Measurements from ENCODE around the gene MPPED2.
"Not testable (repeated sequence)": the region's sequence is repeated elsewhere in the genome, so short reads cannot be mapped to it uniquely, and the experiment has no call there.

The MPPED2 gene

GRCh38 chr11:30579415-30580175 is 6.6 kb downstream of the MPPED2 start:
- no peak for DNase-seq (ENCODE audit: low read depth in 2 of 2)

DNA sequence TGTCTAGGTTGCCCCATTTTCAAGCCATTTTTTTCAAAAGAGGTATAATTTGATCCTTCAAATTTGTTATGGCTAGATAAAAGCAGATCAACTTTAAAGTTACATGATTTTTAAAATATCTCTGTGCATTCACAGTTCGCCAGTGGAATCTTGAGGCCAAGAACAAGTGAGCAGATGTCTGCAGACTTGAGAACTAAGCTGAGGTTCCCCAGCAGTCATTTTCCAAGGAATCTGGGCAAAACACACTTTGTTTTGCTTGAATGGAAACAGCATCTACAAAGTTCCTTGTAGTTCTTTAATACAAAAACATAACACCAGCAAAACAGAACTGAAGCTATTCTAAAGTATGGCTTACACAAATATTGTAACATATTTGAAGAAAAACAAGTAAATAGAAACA is 7.7 kb downstream of the MPPED2 start:
- no peak for DNase-seq (ENCODE audit: low read depth in 2 of 2)

GRCh38 chr11:30573951-30574350 is 12.2 kb downstream of the MPPED2 start:
- DNase-seq (ENCODE audit: low read depth in 2 of 2): no peak

- DNase-seq (ENCODE audit: low read depth in 2 of 2): no peak
Observed at GRCh38 chr11:30568931-30569330, 17.2 kb downstream of the MPPED2 start.

- DNase-seq (ENCODE audit: low read depth in 2 of 2): no peak
Observed at GRCh38 chr11:30567644-30568043, 18.5 kb downstream of the MPPED2 start.

- DNase-seq (ENCODE audit: low read depth in 2 of 2): no peak
Observed at GRCh38 chr11:30567120-30567519, 19.0 kb downstream of the MPPED2 start.

DNA sequence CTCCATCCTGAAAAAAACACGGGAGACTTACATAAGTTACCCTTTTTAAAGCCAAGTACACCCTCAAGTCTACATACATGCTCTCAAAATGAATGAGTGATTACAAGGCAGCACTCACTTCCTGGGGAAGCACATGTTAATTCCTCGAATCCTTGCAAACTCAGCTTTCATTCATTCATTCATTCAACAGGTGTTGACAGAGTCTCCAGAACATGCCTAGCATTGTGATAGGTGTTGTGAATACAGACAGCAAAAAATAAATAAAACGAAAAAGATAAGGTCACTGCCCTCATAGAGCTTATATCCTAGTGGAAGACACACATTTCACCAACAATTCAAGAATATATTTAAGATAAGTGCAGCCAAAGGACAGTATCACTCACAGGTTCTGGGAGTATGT is 19.7 kb downstream of the MPPED2 start:
- no peak for DNase-seq (ENCODE audit: low read depth in 2 of 2)

GRCh38 chr11:30565027-30565426 is 21.1 kb downstream of the MPPED2 start:
- DNase-seq (ENCODE audit: low read depth in 2 of 2): no peak

DNA sequence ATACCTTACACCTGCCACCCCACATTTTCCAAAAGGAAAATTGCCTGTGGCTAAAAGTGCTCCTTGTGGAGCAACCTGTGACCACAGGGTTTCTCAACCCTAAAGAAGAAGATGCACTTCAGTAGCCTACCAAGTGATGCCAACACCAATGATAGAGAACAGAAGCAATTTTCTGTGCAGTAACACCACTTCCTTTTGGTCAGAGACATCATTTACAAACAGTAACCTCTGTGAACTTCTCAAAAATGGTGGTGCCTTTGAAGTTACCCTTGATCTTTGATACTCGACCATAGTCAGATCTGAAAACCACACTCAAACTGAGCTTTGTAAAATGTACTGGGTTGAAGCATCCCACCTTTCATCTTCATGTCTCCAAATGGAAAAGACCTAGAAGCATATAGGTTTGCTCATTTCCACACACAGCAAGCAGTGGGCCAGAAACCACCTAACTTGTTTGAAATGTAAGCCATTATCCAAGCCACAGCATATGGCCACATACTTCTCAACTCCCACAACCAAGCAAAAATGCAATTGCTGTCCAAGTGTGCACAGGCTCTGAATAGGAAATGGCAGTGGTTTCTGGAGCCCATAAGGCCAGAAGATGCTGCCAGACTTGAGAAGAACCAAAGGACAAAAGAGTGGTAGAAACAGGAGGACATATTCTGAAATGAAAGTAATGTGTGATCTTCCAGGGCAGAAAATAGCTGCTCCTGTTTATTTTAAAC is 24.3 kb downstream of the MPPED2 start:
- DNase-seq (ENCODE audit: low read depth in 2 of 2): no peak

DNA sequence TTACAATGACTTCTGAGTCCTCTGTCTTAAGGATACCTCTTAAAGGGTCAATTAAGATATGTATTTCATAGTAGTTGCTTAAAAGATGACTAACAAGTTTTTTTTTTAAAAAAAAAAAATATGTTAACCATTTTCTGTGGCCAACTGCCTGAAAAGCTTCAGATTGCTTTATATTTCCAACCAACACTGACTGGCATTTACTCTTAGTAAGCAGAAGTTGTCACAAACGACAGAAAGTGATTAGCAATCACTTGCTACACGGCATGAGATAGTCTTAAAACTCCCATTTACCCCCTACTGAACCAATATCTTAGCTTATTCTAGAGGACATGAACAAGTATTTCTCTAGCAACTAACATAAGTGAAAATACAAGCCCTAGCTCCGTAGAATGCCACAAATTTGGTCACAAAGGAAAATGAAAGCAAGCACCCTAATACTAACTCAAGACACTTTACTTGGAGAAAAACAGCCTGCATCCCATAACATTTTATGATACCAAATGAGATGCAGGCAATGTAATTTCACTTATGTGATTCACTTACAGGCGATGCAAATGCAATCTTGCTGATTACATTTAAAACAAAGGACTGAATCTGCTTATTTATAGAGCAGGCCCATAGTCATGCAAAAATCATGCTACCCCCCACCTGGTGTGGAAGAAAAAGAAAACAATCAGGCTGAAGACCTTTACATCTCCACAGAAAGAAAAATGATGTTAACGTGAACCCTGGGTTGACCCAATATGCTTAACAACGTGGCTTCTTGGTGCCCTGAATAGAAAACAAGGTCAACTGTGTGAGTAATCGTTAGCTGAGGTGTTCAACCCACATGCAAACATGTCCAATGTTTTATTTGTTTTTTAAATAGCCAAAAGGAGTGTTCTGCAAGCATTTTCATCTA is 25.7 kb downstream of the MPPED2 start:
- no peak for DNase-seq (ENCODE audit: low read depth in 2 of 2)

DNA sequence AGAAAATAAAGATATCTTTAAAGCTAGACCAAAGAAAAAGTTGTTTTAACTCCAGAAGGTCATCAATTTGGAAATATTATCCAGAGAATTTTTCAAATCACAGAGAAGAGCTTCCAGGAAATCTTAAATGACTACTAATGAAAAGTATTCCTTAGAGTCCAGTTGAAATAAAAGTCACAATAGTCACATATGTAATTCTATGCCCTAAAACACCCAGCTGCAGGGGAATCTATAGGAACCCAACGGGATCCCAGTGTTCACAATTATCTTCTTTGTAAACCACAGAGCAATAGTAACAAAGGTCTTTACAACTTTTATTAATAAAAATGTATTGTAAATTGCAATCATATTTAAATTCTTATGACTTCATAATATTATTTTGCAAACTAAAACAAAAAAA is 27.1 kb downstream of the MPPED2 start:
- DNase-seq (ENCODE audit: low read depth in 2 of 2): no peak

GRCh38 chr11:30554587-30554986 is 31.6 kb downstream of the MPPED2 start:
- DNase-seq (ENCODE audit: low read depth in 2 of 2): not testable (repeated sequence)

- no peak for DNase-seq (ENCODE audit: low read depth in 2 of 2)
Observed at GRCh38 chr11:30553521-30554110, 32.5 kb downstream of the MPPED2 start.

DNA sequence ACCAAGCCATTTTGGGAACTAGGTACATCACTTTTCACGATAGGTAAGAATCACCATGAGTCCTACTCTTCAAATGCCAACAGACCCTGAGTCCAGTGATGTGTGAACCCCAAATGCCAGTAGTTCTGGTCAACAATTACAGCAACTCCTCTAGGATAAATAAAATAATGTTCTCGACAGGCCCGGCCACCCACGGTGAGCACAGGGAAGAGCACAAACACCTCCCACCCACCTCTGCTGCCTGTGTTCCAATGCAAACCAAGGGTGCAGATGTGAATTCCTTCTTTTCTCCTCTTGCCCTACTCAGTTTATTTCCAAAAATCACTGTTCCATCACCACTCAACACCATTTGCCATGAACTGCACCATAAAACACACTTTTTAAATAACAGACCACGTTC is 33.3 kb downstream of the MPPED2 start:
- DNase-seq (ENCODE audit: low read depth in 2 of 2): no peak

DNA sequence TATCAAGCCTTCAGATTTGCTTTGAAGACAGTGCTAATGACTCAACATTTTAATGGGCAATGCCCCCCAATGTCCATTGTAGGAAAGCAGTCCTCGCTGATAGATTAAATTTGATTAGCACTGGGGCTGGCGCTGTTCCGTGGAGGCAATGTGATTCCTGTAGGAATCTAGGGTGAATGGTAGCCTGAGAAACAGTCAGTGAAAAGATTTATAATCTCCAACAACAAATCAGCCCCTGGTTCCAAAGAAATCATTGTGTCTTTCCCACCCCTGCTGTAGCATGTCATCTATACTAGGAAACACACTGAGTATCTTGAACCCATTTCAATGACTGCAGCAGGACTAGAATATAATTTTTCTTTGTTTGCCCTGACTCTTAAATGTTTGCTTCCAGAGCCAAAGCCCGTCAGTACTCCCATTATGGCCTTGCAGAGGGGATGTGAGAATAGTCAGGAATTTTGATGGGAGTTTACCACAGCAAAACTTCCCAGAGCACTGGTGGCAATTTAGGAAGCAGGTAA is 36.1 kb downstream of the MPPED2 start:
- DNase-seq (ENCODE audit: low read depth in 2 of 2): no peak

DNA sequence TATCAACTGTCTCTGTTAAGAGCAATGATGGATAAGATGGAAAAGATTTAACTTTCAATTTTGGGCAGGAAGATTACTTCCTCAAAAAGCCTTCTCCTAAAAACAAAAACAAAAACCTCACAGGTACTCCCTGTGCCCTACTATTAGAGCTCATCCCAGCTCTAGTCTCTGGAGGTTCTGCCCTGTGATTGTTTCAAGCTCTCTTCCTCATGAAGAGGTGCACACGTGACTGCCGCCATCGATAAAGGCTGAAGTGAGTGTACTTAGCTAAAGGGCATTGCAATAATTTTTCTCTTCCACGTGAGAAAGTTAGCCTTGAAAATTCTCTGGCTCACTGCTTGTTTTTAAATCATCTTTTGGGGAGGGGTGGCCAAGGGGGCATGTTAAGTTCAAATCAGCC is 36.6 kb downstream of the MPPED2 start:
- no peak for DNase-seq (ENCODE audit: low read depth in 2 of 2)

DNA sequence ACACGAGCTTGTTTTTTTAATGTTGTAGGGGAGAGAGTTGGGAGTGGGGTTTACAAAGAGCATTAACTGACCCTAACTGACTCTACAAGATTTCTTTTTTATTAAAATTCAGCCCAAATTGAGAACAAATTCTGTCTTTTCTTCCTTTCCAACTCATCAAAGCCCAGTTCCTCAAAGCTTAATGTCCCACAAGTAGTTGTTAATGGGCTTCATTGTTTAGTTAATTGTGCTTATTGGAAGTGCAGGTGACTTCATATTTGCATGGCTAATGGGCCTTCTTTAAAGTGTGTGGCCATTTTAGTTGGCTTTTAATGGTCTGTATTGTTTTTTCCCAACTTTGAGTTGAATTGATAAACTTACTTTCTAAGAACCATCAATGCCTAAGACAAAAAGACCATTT is 39.8 kb downstream of the MPPED2 start:
- DNase-seq (ENCODE audit: low read depth in 2 of 2): no peak

GRCh38 chr11:30545507-30545906 is 40.6 kb downstream of the MPPED2 start:
- DNase-seq (ENCODE audit: low read depth in 2 of 2): no peak

DNA sequence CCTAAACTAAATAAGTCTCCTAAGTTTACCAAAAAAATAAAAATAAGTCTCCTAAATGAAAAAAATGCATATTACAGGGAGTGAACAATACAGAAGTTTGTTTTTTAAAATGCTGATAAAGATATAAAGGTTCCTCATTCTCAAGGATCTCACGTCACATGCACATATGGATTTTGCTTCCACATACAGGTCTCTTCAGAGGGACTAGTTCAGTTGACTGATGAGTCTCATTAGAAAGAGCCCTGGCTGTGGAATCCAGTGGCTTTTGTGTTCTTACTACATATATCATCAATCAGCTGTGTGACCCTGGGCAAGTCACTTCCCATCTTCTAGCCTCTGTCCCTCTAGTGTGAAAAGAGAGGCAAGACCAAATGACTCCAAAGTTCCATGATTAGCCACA is 43.1 kb downstream of the MPPED2 start:
- no peak for DNase-seq (ENCODE audit: low read depth in 2 of 2)

DNA sequence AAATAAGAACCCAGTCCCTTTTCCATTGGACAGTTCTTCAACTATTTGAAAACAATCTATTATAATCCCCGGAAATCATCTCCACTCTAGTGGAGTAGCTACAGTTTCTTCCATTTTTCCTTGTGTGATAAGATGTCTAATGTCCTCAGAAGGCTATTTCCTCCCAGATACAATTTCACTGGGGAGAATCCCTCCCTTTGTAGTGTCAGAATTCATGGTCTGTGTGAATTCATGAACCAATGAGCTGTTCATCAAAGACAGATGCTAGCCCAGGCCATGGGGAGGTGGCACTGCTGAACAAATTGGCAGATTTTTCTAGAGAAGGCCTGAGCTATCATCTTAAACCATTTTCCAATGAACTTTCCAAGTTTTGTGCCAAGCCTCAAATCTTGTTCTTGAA is 45.4 kb downstream of the MPPED2 start:
- no peak for DNase-seq (ENCODE audit: low read depth in 2 of 2)

DNA sequence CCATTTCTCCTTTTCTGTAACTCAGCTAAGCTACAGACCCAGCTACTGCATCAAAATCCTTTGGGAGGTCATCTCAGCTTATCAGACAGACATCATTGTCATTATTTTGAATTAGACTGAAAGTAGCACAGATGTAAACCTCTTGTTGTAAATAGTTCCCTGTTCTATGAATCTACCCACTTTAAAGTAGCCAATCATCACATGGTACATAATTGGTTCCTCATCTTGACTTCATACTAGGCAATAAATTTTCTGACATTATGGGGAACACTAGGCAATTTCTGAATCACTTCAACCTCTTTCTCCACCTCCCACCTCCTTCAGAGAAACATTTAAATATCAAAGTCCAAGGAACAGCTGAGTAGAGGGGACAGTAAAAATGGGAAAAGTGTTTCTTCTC is 47.9 kb downstream of the MPPED2 start:
- no peak for DNase-seq (ENCODE audit: low read depth in 2 of 2)

GRCh38 chr11:30535818-30536217 is 50.3 kb downstream of the MPPED2 start:
- DNase-seq (ENCODE audit: low read depth in 2 of 2): no peak

Measured in activated CD4-positive, alpha-beta T cell treated with anti-CD3 and anti-CD28 coated beads for 24 hours (primary cell).